NCI-H524 treated with DMSO at 0.1 percent for 48 hours (cell line): ENCODE data around the gene IDE.
"Not testable (repeated sequence)": the region's sequence is repeated elsewhere in the genome, so short reads cannot be mapped to it uniquely, and the experiment has no call there.

Source experiments
- DNase-seq: peaks from one replicate; lab custom pipeline; 2025; lab: John Stamatoyannopoulos, UW

Gene IDE

GRCh38 chr10:92419740-92420545 lies 153.9 kb downstream of the IDE start:
- DNase-seq: no peak

GRCh38 chr10:92418891-92419290 lies 155.0 kb downstream of the IDE start:
- no peak for DNase-seq

- no peak for DNase-seq
Measured at GRCh38 chr10:92418221-92418620, 155.7 kb downstream of the IDE start.

- no peak for DNase-seq
Measured at GRCh38 chr10:92413519-92413918, 160.4 kb downstream of the IDE start.

GRCh38 chr10:92413011-92413410 lies 160.9 kb downstream of the IDE start:
- DNase-seq: peak; percentile 59

GRCh38 chr10:92411406-92411805 lies 162.5 kb downstream of the IDE start:
- no peak for DNase-seq

GRCh38 chr10:92410501-92410900 lies 163.4 kb downstream of the IDE start:
- DNase-seq: no peak

GRCh38 chr10:92408017-92408361 lies 165.9 kb downstream of the IDE start:
- DNase-seq: no peak

GRCh38 chr10:92407305-92408016 lies 166.4 kb downstream of the IDE start:
- DNase-seq: no peak

- no peak for DNase-seq
Measured at GRCh38 chr10:92405419-92405924, 168.4 kb downstream of the IDE start.

GRCh38 chr10:92404612-92405418 lies 169.1 kb downstream of the IDE start:
- DNase-seq: no peak

- DNase-seq: not testable (repeated sequence)
Measured at GRCh38 chr10:92402234-92402633, 171.7 kb downstream of the IDE start.
